Activated CD8-positive, alpha-beta T cell treated with anti-CD3 and anti-CD28 coated beads for 36 hours (primary cell): Measurements from ENCODE around the gene METAP1D. TPM values are rescaled to one million over a fixed set of nuclear protein-coding genes. Genes with fewer than 3 reads are reported as not detected.

Source experiments
- ATAC-seq: fragments of 200-7000 bp; cut with Tn5 transposase; one replicate; pipeline ENCODE4 v1.10.0; 2021; ENCODE audit warnings: mild to moderate bottlenecking, moderate library complexity
- CTCF ChIA-PET: fragments of 350-600 bp; sonication (Branson Sonifier 250); formaldehyde crosslinking; loops from one replicate; lab custom pipeline; 2021; ENCODE audit warnings: antibody characterized with exemption; lab: Charles Lee
- POLR2A ChIA-PET: fragments of 350-600 bp; sonication (Branson Sonifier 250); formaldehyde crosslinking; loops from one replicate; lab custom pipeline; 2021; ENCODE audit warnings: antibody characterized with exemption; lab: Charles Lee
- DNase-seq: peaks from one replicate; pipeline ENCODE4 v3.0.0-alpha.2; 2020
- H3K27ac Mint-ChIP-seq: one replicate; pipeline ENCODE4 v1.8.0; 2021; ENCODE audit warnings: mild to moderate bottlenecking, mixed read lengths
- H3K27me3 Mint-ChIP-seq: one replicate; pipeline ENCODE4 v1.8.0; 2021; ENCODE audit warnings: mixed read lengths
- H3K36me3 Mint-ChIP-seq: one replicate; pipeline ENCODE4 v1.8.0; 2021; ENCODE audit warnings: low read depth, mixed read lengths
- H3K4me1 Mint-ChIP-seq: one replicate; pipeline ENCODE4 v1.8.0; 2021; ENCODE audit warnings: low read depth, mixed read lengths
- H3K4me3 Mint-ChIP-seq: one replicate; pipeline ENCODE4 v1.8.0; 2021; ENCODE audit warnings: mild to moderate bottlenecking, moderate library complexity, mixed read lengths
- H3K9me3 Mint-ChIP-seq: one replicate; pipeline ENCODE4 v1.8.0; 2021; ENCODE audit warnings: mixed read lengths
- CTCF ChIP-seq: fragments of 200-600 bp; IDR thresholded peaks from one replicate; pipeline ENCODE4 v1.8.0; 2022; ENCODE audit warnings: antibody characterized with exemption, mild to moderate bottlenecking
- intact Hi-C: fragments of 100-400 bp; cut with micrococcal nuclease; formaldehyde crosslinking; loops from one replicate; pipeline ENCODE4 v1.10.0; 2022
- total RNA-seq, 2 experiments: library from RNA; stranded (reverse); gene quantifications; one replicate each; pipeline ENCODE4 v1.2.3, GENCODE V29; 2021

The METAP1D gene
- total RNA-seq, 2 experiments from 2014 or later: 5.4 to 8.8 TPM

GRCh38 chr2:172083628-172084394, 84.1 kb downstream of the METAP1D start:
- peaks cover 6% of the 10 kb centered on the region for H3K36me3 Mint-ChIP-seq
- intact Hi-C loops: loop anchor here (2.0 kb wide), 1 partner anchor 19 kb away; the partner anchor contains the start of gene DLX2
- no peaks in the 10 kb centered on the region for H3K9me3 Mint-ChIP-seq
- ATAC-seq (no peak), DNase-seq (no peak)
- POLR2A ChIA-PET: interaction anchor here (0.9 kb wide), 1 partner anchor 190 kb away, joined by 3 read pairs; no protein-coding TSS in a partner anchor
- peaks cover 92% of the 10 kb centered on the region for H3K27me3 Mint-ChIP-seq
- H3K4me1 Mint-ChIP-seq: peaks cover 48% of the 10 kb centered on the region
- no peak overlapping the region for H3K27ac Mint-ChIP-seq
- peak overlapping the region; percentile 75 for H3K4me3 Mint-ChIP-seq
- TF ChIP-seq CTCF: no peak
- CTCF ChIA-PET: interaction anchor here (1.4 to 3.3 kb wide), 4 partner anchors 8 to 23 kb away, joined by 3 to 15 read pairs (median 7); no protein-coding TSS in a partner anchor

GRCh38 chr2:172084395-172084644, 84.6 kb downstream of the METAP1D start:
- H3K27me3 Mint-ChIP-seq: peaks cover 90% of the 10 kb centered on the region
- H3K27ac Mint-ChIP-seq: no peak overlapping the region
- CTCF ChIA-PET: interaction anchor here (1.4 to 4.5 kb wide), 2 partner anchors 15 to 21 kb away, joined by 6 to 43 read pairs; no protein-coding TSS in a partner anchor
- H3K9me3 Mint-ChIP-seq: no peaks in the 10 kb centered on the region
- POLR2A ChIA-PET: interaction anchor here (0.7 kb wide), 1 partner anchor 368 kb away, joined by 3 read pairs; no protein-coding TSS in a partner anchor
- H3K4me3 Mint-ChIP-seq: peak overlapping the region; percentile 75
- intact Hi-C loops: loop anchor here (2.0 kb wide), 1 partner anchor 18 kb away; the partner anchor contains the start of gene DLX2
- H3K4me1 Mint-ChIP-seq: peaks cover 48% of the 10 kb centered on the region
- TF ChIP-seq CTCF: no peak
- ATAC-seq (no peak), DNase-seq (no peak)
- H3K36me3 Mint-ChIP-seq: peaks cover 6% of the 10 kb centered on the region

GRCh38 chr2:172084645-172085459, 85.1 kb downstream of the METAP1D start:
- H3K9me3 Mint-ChIP-seq: no peaks in the 10 kb centered on the region
- intact Hi-C loops: loop anchor here (2.0 kb wide), 1 partner anchor 18 kb away; the partner anchor contains the start of gene DLX2
- ATAC-seq (peak; percentile 79), DNase-seq (peak; percentile 80)
- H3K36me3 Mint-ChIP-seq: peaks cover 6% of the 10 kb centered on the region
- TF ChIP-seq CTCF: no peak
- ChIA-PET CTCF (interaction anchor here (0.6 to 4.5 kb wide), 6 partner anchors 9 to 29 kb away, joined by 3 to 43 read pairs (median 6); no protein-coding TSS in a partner anchor), POLR2A (interaction anchor here (0.7 kb wide), 1 partner anchor 367 kb away, joined by 3 read pairs; no protein-coding TSS in a partner anchor)
- H3K4me1 Mint-ChIP-seq: peaks cover 48% of the 10 kb centered on the region
- H3K4me3 Mint-ChIP-seq: peak overlapping the region; percentile 75
- H3K27me3 Mint-ChIP-seq: peaks cover 90% of the 10 kb centered on the region
- H3K27ac Mint-ChIP-seq: no peak overlapping the region

- ATAC-seq (peak; percentile 2), DNase-seq (no peak)
- H3K9me3 Mint-ChIP-seq: no peaks in the 10 kb centered on the region
- H3K4me3 Mint-ChIP-seq: peak within 1 kb of the TSS; percentile 75
- intact Hi-C loops: loop anchor here (2.0 kb wide), 1 partner anchor 17 kb away; the partner anchor contains the start of gene DLX2
- H3K36me3 Mint-ChIP-seq: peaks cover 3% of the 10 kb centered on the region
- ChIA-PET POLR2A (no interaction called here), CTCF (interaction anchor here (0.6 to 4.5 kb wide), 8 partner anchors 9 to 28 kb away, joined by 3 to 43 read pairs (median 6); no protein-coding TSS in a partner anchor)
- H3K27ac Mint-ChIP-seq: peak within 1 kb of the TSS; percentile 25
- H3K27me3 Mint-ChIP-seq: peaks cover 90% of the 10 kb centered on the region
- peaks cover 46% of the 10 kb centered on the region for H3K4me1 Mint-ChIP-seq
- no peak for TF ChIP-seq CTCF
Observed at GRCh38 chr2:172085460-172086159, 85.9 kb downstream of the METAP1D start, which contains the start of gene DLX1. DLX1 (plus strand) TSS chr2:172085507; CDS start chr2:172085678, 171 bp downstream.
